HG03066 (cell line): ENCODE measurements around the gene CEACAM6.

Source experiments
- ATAC-seq: cut with Tn5 transposase; IDR thresholded peaks from one replicate; pipeline ENCODE4 v1.9.1; 2021; ENCODE audit warnings: low read depth; ENCODE audit not compliant: unreplicated experiment

CEACAM6 gene

DNA sequence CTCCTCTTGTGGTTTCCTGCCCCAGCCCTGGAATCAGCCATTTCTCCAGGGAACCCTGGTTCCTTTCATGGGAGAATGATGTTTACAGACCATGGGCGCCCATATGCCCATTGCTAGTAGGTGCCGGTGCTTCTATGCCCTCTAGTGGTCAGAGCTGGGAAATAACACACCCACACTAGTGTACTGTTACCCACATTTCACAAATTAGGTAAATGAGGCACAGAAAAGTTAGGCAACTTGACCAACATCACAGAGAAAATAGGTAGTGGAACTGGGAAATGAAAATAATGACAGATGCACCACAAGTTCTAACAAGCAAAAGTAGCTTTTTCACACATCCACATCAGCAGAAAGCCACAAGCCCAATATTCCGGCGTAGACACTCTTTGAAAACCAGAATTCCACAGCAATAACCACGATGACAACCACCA lies 39.7 kb downstream of the CEACAM6 start:
- no peak for ATAC-seq

DNA sequence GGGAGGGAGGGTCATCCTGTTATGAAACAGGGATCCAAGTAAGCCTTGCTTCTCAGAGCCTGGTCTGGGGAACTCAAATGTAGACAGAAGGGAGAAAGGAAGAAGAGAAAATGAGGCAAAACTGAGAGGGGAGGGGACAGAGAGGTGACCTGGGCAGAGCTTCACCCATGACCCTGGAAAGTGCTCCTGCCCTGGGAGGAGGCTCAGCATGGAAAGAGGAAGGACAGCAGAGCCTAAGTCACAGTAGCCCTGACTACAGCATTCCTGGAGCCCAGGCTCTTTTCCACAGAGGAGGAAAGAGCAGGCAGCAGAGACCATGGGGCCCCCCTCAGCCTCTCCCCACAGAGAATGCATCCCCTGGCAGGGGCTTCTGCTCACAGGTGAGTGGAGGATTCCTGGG lies 41.0 kb downstream of the CEACAM6 start, which contains the start of gene CEACAM3:
CEACAM3 (plus strand) TSS at position 226 of the 400 bp plus-strand sequence; CDS start at position 317, 91 bp downstream.
- no peak for ATAC-seq

DNA sequence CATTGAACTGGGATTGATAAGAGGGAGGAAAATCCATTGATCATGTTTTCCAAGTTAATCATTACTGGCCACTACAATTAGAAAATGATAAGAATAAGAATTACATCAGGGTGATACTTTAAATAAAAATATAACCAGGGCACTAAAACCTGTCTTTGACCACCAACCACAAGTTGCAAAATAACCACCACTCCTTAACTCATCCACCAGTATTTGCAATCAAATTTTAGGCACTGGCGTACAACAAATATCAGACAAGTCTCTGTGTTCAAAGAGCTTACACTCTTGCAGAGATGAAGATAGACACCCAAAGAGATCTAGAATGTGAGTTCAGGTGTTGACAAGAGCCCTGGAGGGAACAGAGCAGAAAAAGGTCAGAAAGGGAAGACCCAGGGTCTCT lies 41.6 kb downstream of the CEACAM6 start:
- ATAC-seq, result no peak

DNA sequence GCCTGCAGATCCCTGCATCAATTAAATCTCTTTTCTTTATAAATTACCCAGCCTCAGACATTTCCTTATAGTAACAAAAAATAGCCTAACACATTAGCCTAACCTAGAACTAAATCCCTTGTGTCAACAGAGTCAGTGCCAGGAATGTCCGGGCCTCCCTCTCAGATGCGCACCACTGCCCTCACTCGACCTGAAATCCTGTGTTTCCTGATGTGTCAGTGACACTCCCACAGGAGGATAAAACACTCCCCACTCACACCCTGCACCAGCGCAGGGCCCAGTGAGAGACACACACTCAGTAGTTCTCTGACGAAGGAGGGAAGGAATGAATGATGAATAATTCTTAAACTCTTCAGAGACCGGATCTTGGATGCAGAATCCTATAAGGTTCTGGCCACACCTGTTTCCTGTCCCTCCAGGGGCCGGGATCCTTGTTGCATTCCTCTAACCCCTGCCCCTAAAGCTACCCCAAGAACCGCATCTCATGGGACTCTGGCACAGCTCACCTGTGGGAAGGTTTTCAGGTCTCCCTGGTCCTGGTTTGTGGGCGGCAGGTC lies 44.2 kb downstream of the CEACAM6 start:
- ATAC-seq, result no peak

DNA sequence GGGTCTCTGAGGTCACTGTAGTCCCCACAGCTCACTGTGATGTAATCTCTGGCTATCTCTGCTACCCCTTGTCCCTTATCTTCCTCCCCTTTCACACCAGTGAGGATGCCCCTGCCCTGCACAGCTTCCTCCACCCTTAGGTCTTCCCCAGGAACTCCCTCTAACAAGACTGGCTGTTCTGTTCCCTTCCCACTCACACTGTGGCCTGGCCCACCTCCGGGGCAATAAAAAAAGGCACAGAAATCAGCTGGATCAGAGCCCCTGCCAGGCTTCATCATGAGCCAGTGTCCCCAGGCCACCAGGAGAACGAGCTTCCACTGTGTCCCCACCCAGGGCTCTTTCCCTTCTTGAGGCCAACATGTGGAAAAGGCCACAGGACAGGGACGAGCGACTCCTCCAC lies 45.7 kb downstream of the CEACAM6 start:
- ATAC-seq, result no peak

DNA sequence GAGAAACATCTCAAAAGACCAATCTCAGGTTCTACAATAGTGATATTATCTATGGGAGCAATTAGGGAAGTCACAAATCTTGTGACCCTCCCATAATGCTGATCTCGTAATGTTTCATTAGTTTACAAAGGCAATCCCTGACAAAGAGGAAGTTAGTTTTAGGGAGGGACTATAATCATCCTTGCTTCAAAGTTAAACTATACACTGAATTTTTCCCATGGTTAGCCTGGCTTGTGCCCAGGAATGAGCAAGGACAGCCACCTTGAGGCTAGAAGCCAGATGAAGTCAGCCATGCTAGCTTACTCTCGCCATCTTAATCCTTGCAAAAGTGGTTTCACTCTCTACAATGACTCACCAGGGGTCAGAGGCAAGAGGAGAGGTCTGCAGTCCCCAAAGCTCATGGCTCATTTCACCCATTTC lies 46.5 kb downstream of the CEACAM6 start:
- no peak for ATAC-seq

DNA sequence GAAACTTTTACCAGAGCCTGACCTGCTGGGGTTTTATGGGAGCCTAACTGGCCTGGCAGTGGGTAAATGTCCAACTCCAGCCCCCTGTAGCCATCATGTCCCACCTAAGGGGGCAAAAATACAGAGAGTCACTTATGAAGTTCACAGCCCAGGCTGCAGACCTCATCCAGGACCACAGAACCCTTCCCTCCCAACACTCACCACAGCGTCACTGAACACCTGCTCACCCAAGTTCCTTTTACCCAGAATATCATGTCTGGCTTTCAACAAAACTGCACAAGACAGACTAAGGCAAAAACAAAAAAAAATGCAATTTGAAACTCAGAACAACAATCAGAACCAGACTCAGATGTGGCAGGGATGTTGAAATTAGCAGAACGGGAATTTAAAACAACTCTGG lies 47.4 kb downstream of the CEACAM6 start:
- no peak for ATAC-seq

DNA sequence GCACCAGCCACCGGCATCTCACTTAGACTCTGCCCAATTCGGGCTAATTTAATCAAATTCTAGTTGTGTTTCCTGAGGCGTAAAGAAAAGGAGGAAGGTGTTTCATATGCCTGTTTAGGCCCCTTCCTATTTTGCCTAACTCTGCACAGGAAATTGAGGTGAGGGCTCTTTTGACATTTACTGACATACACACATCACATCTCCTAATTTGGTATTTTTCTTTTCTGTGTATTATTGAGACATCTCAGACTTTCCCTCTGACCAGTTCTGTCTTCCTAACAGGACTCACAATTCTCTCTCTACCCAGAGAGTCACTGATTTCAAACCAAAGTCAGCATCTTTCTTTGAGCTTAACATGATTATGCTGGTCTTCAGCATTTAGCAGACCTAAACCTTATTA lies 49.0 kb downstream of the CEACAM6 start:
- no peak for ATAC-seq

DNA sequence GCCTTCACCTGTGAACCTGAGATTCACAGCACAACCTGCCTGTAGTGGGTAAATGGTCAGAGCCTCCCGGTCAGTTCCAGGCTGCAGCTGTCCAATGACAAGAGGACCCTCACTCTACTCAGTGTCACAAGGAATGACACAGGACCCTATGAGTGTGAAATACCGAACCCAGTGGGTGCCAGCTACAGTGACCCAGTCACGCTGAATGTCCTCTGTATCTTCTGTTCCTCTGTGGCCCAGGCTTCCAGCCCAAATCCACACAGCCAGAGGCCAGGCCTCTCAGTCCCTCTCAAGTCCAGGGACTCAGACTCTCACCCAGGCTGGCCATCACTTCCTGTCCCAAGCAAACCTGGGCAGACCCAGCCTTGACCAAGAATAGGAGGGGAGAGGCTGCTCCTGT lies 51.8 kb downstream of the CEACAM6 start:
- ATAC-seq, result no peak

DNA sequence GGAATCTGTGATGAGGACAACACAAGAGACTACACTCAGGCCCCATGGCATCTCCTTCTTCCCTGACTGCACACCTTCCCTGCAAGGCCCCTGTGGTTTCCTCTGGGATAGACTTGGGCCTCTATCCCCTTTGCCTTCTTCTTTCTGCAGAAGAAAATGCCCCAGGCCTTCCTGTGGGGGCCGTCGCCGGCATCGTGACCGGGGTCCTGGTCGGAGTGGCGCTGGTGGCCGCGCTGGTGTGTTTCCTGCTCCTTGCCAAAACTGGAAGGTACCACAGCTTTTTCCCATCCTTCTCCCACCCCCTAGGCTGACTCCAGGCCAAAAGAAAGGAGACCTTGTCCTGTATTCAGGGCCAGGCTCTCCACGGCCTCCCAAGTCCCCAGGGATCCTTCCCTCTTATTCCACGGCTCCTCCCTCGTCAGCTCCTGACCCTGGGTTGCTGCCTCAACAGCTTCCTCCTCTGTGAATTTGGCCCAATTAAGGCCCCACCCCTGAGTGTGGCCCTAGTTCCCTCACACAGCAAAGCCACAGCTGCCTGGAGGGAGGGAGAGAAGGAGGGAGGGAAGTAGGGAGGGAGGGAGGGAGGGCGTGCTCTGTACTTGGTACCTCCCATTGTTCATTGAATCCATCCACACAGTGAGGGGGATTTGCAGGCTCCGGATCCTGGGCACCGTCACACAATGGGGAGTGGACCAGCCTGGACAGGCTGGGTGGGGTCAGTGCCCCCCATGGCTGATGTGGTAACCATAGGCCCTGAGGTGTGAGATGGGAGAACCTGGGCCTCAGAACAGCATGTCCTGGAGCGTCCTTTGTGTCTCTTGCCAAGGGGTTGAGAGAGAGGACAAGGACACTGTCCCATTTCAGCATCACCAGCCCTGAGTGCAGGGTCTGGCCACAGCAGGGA lies 53.6 kb downstream of the CEACAM6 start:
- no peak for ATAC-seq

DNA sequence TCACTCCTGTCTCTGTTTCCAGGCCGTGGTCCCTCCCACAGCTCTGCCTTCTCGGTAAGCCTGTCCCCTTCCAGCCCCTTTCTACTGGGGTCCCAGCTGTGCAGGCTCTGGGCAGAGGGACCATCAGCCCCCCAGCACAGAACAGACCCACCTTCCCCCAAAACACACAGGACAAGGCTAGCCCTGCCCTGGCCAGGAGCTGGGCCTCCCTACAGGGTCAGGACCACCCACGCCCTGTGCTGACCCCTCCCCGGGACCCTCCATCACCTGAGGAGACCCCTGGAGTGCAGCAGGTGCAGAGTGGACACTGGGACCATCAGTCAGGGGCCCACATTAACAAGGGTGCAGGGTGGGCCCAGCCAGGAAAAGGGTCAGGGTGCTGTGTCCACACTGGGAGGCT lies 55.0 kb downstream of the CEACAM6 start:
- no peak for ATAC-seq

DNA sequence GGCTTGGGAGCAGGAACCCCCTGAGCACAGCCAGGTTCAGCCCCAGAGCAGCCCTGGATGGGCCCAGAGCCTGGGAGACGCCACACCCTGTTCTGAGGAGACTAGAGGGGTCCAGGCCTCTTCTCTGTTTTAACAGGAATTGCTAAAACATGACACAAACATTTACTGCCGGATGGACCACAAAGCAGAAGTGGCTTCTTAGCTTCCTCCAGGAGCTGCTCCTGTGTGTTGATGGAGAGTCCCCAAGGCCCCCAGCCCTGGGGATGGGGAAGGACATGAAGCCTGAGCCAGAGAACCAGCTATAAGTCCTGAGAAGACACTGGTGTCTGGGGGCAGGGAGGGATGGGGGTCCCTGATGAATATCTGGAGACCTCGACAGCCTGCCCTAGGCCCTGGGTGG lies 55.7 kb downstream of the CEACAM6 start:
- no peak for ATAC-seq

DNA sequence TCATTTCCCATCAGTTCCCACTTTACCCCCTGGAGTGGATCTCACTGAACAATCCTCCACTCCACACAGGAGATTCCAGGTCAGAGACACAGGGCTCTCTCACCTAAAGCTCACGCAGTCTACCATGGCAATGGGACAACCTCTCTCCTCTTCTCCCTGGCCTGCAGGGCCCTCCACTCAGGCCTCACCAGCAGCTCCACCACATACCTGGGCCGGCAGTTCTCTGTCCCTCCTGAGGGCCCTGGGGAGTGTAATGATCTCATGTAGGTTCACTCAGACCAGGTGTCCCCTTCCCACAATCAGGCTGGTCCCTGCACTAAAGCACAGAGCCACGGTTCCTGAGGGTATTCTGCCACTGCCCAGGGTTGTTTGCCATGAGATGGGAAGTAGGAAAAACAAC lies 56.7 kb downstream of the CEACAM6 start:
- no peak for ATAC-seq

DNA sequence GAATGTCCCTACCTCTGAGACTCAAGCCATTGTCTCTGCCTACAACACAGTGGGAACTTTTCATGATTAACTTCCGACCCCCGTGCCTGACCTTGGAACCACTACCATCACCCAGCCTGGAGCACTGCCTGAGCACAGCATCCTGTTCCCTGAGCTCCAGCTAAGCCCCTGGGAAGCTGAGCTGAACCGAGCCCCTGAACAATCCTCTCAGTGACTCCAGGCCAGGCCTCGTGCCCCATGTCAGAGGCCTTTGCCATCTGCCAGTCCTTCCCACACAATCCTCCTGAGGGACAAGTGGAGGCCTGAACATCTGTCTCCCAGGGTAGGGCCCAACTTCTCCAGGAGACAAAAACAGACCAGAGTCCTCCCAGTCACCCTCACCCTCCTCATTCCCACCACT lies 58.6 kb downstream of the CEACAM6 start:
- no peak for ATAC-seq

DNA sequence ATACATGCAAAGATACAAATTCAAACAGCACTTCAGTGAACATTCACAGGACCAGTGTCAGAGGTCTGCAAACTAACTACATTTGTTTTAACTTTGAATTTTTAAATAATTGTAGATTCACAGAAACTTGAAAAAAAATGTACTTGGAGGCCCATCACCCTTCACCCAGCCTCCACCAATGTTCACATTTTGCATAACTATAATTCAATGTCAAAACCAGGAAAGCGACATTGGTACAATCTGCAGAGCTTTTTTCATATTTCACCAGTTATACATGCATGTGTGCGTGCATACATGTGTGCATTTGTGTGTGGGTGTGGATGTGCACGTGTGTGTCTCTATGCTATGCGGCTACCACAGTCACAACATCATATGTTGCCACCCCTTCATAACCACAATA lies 60.0 kb downstream of the CEACAM6 start:
- no peak for ATAC-seq

DNA sequence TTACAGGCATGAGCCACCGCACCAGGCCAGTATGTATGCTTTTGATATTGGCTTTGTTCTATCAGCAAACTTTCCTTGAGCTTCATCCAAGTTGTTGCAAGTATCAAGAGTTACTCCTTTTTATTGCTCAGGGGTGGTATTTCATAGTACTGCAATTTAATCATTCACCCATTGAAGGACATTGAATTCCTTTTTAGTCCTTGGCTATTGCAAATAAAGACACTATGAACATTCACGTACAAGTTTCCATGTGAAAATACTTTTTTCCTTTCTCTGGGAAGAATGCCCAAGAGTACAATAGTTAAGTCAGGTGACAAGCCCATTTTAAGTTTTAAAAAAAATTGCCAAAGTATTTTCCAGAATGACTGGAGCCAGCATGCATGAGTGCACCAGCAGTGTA lies 61.4 kb downstream of the CEACAM6 start:
- no peak for ATAC-seq

DNA sequence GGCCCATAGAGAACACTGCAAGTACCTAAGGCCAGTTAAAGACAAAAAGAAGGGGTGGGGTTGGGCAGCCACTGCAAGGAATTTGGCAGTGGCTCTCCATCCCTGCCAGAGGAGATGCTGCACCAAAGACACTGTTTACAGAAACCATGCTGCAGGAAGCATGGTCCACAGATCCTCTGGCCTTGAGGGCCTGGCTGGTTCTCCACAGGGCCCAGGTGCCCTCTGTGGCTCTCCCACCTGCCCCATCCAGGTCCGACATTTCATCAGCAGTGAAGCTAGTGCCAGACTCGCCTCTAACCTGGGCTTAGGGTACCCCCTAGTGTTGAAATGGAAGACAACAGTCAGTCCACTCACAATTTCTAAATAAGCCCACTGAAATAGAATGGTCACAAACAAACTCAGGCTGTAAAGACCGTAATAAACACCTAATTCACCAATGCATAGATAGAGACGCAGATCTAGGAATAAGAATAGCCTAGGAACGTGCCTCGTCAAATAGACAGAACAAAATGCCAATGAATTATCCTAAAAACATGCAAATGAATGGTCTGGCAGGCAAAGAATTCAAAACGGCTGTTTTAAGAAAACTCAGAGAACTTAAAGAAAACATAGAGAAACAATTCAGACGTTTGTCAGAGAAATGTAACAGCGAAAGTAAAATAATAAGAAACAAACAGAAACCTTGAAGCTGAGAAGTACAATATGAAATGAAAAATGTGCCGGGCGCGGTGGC lies 65.8 kb downstream of the CEACAM6 start:
- no peak for ATAC-seq
